H9 (cell line): Measurements from ENCODE around the gene RIMBP2. TPM values are rescaled to one million over a fixed set of nuclear protein-coding genes. Genes with fewer than 3 reads are reported as not detected.
A peak's percentile ranks its signal among the peaks of the same experiment; 100 is the strongest.

Experiments used
- DNase-seq: peaks from one replicate; pipeline ENCODE4 v3.0.0-alpha.2; 2017
- H2AFZ ChIP-seq: one replicate; pipeline ENCODE4 v1.6.1; 2013; ENCODE audit warnings: mild to moderate bottlenecking, low read length, control low read depth, moderate library complexity
- H2AK5ac ChIP-seq: 2 replicates; pipeline ENCODE4 v1.6.1; 2013; ENCODE audit warnings: low read length, control low read depth, mixed read lengths; ENCODE audit not compliant: insufficient read length
- H2BK120ac ChIP-seq: one replicate; pipeline ENCODE4 v1.6.1; 2013; ENCODE audit warnings: low read depth, mild to moderate bottlenecking, low read length, control low read depth, inconsistent platforms; ENCODE audit not compliant: poor library complexity, severe bottlenecking
- H2BK12ac ChIP-seq: 2 replicates; pipeline ENCODE4 v1.6.1; 2013; ENCODE audit warnings: low read length, control low read depth, mixed read lengths, low read depth; ENCODE audit not compliant: insufficient read length
- H2BK15ac ChIP-seq: 2 replicates; pipeline ENCODE4 v1.6.1; 2013; ENCODE audit warnings: low read depth, low read length, control low read depth
- H2BK20ac ChIP-seq: one replicate; pipeline ENCODE4 v1.6.1; 2013; ENCODE audit warnings: low read depth, mild to moderate bottlenecking, low read length, control low read depth, inconsistent platforms; ENCODE audit not compliant: poor library complexity, severe bottlenecking
- H2BK5ac ChIP-seq: 2 replicates; pipeline ENCODE4 v1.6.1; 2013; ENCODE audit warnings: low read length, control low read depth, mixed read lengths; ENCODE audit not compliant: insufficient read length
- H3K14ac ChIP-seq: 2 replicates; pipeline ENCODE4 v1.6.1; 2013; ENCODE audit warnings: low read length, control low read depth; ENCODE audit not compliant: insufficient read depth
- H3K18ac ChIP-seq: 2 replicates; pipeline ENCODE4 v1.6.1; 2013; ENCODE audit warnings: low read depth, mild to moderate bottlenecking, mixed read lengths, low read length, control low read depth; ENCODE audit not compliant: insufficient read length
- H3K23ac ChIP-seq: 2 replicates; pipeline ENCODE4 v1.6.1; 2013; ENCODE audit warnings: low read length, control low read depth, mixed read lengths, low read depth; ENCODE audit not compliant: insufficient read length
- H3K23me2 ChIP-seq: 2 replicates; pipeline ENCODE4 v1.6.1; 2013; ENCODE audit warnings: low read depth, mild to moderate bottlenecking, mixed read lengths, low read length, control low read depth; ENCODE audit not compliant: insufficient read length, poor library complexity, severe bottlenecking
- H3K27ac ChIP-seq: 2 replicates; pipeline ENCODE4 v1.5.1; 2013; ENCODE audit warnings: low read length, control low read depth, mixed read lengths, low read depth; ENCODE audit not compliant: insufficient read length
- H3K27me3 ChIP-seq: 2 replicates; pipeline ENCODE4 v1.6.1; 2013; ENCODE audit warnings: low read length, control low read depth, inconsistent platforms; ENCODE audit not compliant: insufficient read depth
- H3K4ac ChIP-seq: 2 replicates; pipeline ENCODE4 v1.6.1; 2013; ENCODE audit warnings: low read depth, mild to moderate bottlenecking, control low read depth, inconsistent platforms, low read length, moderate library complexity
- H3K4me1 ChIP-seq: 2 replicates; pipeline ENCODE4 v1.6.1; 2013; ENCODE audit warnings: low read length, control low read depth, inconsistent platforms; ENCODE audit not compliant: insufficient read depth
- H3K4me2 ChIP-seq: 2 replicates; pipeline ENCODE4 v1.6.1; 2013; ENCODE audit warnings: low read length, control low read depth, mixed read lengths; ENCODE audit not compliant: insufficient read length, insufficient read depth
- H3K56ac ChIP-seq: 2 replicates; pipeline ENCODE4 v1.6.1; 2013; ENCODE audit warnings: low read depth, mild to moderate bottlenecking, mixed read lengths, low read length, control low read depth; ENCODE audit not compliant: insufficient read length
- H3K79me1 ChIP-seq: 2 replicates; pipeline ENCODE4 v1.6.1; 2013; ENCODE audit warnings: low read depth, mild to moderate bottlenecking, moderate library complexity, low read length, control low read depth, inconsistent platforms; ENCODE audit not compliant: insufficient read depth, poor library complexity, severe bottlenecking
- H3K79me2 ChIP-seq: 2 replicates; pipeline ENCODE4 v1.6.1; 2013; ENCODE audit warnings: low read length, control low read depth, inconsistent platforms; ENCODE audit not compliant: insufficient read depth
- H3K9ac ChIP-seq: 2 replicates; pipeline ENCODE4 v1.6.1; 2013; ENCODE audit warnings: low read length, control low read depth, mixed read lengths; ENCODE audit not compliant: insufficient read length; ENCODE audit errors: extremely low read depth
- H3K9me3 ChIP-seq: one replicate; pipeline ENCODE4 v1.6.1; 2013; ENCODE audit warnings: low read depth, low read length, inconsistent platforms; ENCODE audit not compliant: control insufficient read depth
- H3T11ph ChIP-seq: one replicate; pipeline ENCODE4 v1.6.1; 2013; ENCODE audit warnings: mild to moderate bottlenecking, low read length, control low read depth, inconsistent platforms
- H4K20me1 ChIP-seq: one replicate; pipeline ENCODE4 v1.6.1; 2013; ENCODE audit not compliant: control insufficient read depth, insufficient read length, insufficient read depth
- H4K5ac ChIP-seq: 2 replicates; pipeline ENCODE4 v1.6.1; 2013; ENCODE audit warnings: low read depth, mild to moderate bottlenecking, mixed read lengths, low read length, control low read depth; ENCODE audit not compliant: insufficient read length
- H4K8ac ChIP-seq: replicated peaks from 2 replicates; pipeline ENCODE4 v1.6.1; 2013; ENCODE audit warnings: low read length, control low read depth, mixed read lengths, low read depth; ENCODE audit not compliant: insufficient read length
- H4K91ac ChIP-seq: 2 replicates; pipeline ENCODE4 v1.6.1; 2013; ENCODE audit warnings: low read depth, mild to moderate bottlenecking, moderate library complexity, mixed read lengths, low read length, control low read depth; ENCODE audit not compliant: insufficient read length
- H3K27ac Mint-ChIP-seq, 3 experiments: 2 replicates in 2 of 3; 3 replicates in 1 of 3; pipeline ENCODE4 v1.8.0; 2020 to 2021; ENCODE audit warnings: mixed read lengths in 3 of 3, mild to moderate bottlenecking in 1 of 3, moderate library complexity in 1 of 3
- H3K27me3 Mint-ChIP-seq: 2 replicates; pipeline ENCODE4 v1.8.0; 2021; ENCODE audit warnings: low read depth, mild to moderate bottlenecking, moderate library complexity, mixed read lengths
- H3K36me3 Mint-ChIP-seq, 3 experiments: 2 replicates in 2 of 3; 3 replicates in 1 of 3; pipeline ENCODE4 v1.8.0; 2020 to 2021; ENCODE audit warnings: low read depth in 3 of 3, mixed read lengths in 3 of 3; ENCODE audit not compliant: insufficient read depth in 1 of 3
- H3K4me1 Mint-ChIP-seq, 2 experiments: 2 replicates each; pipeline ENCODE4 v1.8.0; 2020; ENCODE audit warnings: mixed read lengths in 2 of 2
- H3K4me3 Mint-ChIP-seq, 2 experiments: 2 replicates in 1 of 2; 3 replicates in 1 of 2; pipeline ENCODE4 v1.8.0; 2020 to 2021; ENCODE audit warnings: mild to moderate bottlenecking in 2 of 2, mixed read lengths in 2 of 2, moderate library complexity in 1 of 2
- H3K9me3 Mint-ChIP-seq, 2 experiments: 2 replicates in 1 of 2; 3 replicates in 1 of 2; pipeline ENCODE4 v1.8.0; 2020; ENCODE audit warnings: mild to moderate bottlenecking in 2 of 2, mixed read lengths in 2 of 2, moderate library complexity in 1 of 2
- CTCF ChIP-seq: fragments of 200-600 bp; sonication (generic); conservative IDR thresholded peaks from 3 replicates; pipeline ENCODE4 v1.8.0; 2021; ENCODE audit warnings: antibody characterized with exemption, mild to moderate bottlenecking
- WGBS: extraction: QIAGEN DNeasy Blood & Tissue Kit; methylation state at CpG from one replicate; pipeline ENCODE4 v1.1.7; 2013; ENCODE audit warnings: missing lambda C conversion rate, low lambda C conversion rate, mixed read lengths; ENCODE audit not compliant: insufficient read length; ENCODE audit errors: extremely low coverage; 5-methylcytosine and 5-hydroxymethylcytosine counted together
- total RNA-seq: library from RNA; stranded (reverse); gene quantifications from 2 replicates; pipeline ENCODE4 v1.2.1, GENCODE V29; 2021

The RIMBP2 gene
- total RNA-seq, 1 experiment from 2014 or later, result 0.70 TPM

- H3K79me1 ChIP-seq, result no peaks in the 10 kb centered on the region
- Mint-ChIP-seq H3K27me3 (peaks cover 80% of the 10 kb centered on the region), H3K27ac (no peak overlapping the region), H3K4me1 (peaks cover 21 to 32% of the 10 kb centered on the region in 2 experiments), H3K36me3 (peaks cover 0 to 5% (median 0%) of the 10 kb centered on the region in 3 experiments; a peak in 3 of 7 replicates), H3K4me3 (peak overlapping the region; percentile 73 to 89), H3K9me3 (peaks cover 8 to 12% of the 10 kb centered on the region in 2 experiments; a peak in 4 of 5 replicates)
- no peak overlapping the region for H2AFZ ChIP-seq
- H4K91ac ChIP-seq, result no peak overlapping the region
- peaks cover 42% of the 10 kb centered on the region for H3K27me3 ChIP-seq
- no peak overlapping the region for H3K23ac ChIP-seq
- H3K56ac ChIP-seq, result no peak overlapping the region
- H2BK12ac ChIP-seq, result no peak overlapping the region
- no peak overlapping the region for H3T11ph ChIP-seq
- H3K9ac ChIP-seq, result no peak overlapping the region
- H2BK20ac ChIP-seq, result no peak overlapping the region
- H2BK15ac ChIP-seq, result no peak overlapping the region
- no peaks in the 10 kb centered on the region for H3K9me3 ChIP-seq
- no peaks in the 10 kb centered on the region for H3K4me1 ChIP-seq
- no peak overlapping the region for H4K5ac ChIP-seq
- no peak overlapping the region for H3K18ac ChIP-seq
- H2BK120ac ChIP-seq, result no peak overlapping the region
- no peak overlapping the region for H3K27ac ChIP-seq
- H2BK5ac ChIP-seq, result no peak overlapping the region
- H3K79me2 ChIP-seq, result no peaks in the 10 kb centered on the region
- DNase-seq, result no peak
- peak overlapping the region; percentile 93 for H3K4me2 ChIP-seq
- no peak overlapping the region for H2AK5ac ChIP-seq
- H4K8ac ChIP-seq, result no peak overlapping the region
- peaks cover 27% of the 10 kb centered on the region for H3K23me2 ChIP-seq
- no peak for TF ChIP-seq CTCF
- H4K20me1 ChIP-seq, result no peaks in the 10 kb centered on the region
- no peak overlapping the region for H3K4ac ChIP-seq
- no CpG with 5 or more reads among the region's 11 CpGs for WGBS
- H3K14ac ChIP-seq, result no peak overlapping the region
These were observed 869 bp upstream of the RIMBP2 start for GRCh38 chr12:130716969-130717366.
